GOT3 (cell line): ENCODE data around the gene CLIP2.
"Not testable (repeated sequence)": the region's sequence is repeated elsewhere in the genome, so short reads cannot be mapped to it uniquely, and the experiment has no call there.

Experiments
- DNase-seq: peaks from one replicate; lab custom pipeline; 2025; ENCODE audit warnings: mixed read lengths; lab: John Stamatoyannopoulos, UW

The CLIP2 gene

GRCh38 chr7:74403521-74404387 is 114.5 kb downstream of the CLIP2 start:
- DNase-seq, result no peak

GRCh38 chr7:74404388-74404700 is 115.1 kb downstream of the CLIP2 start:
- DNase-seq, result no peak

- no peak for DNase-seq
Measured at GRCh38 chr7:74404741-74405140, 115.5 kb downstream of the CLIP2 start.

GRCh38 chr7:74405191-74405898 is 116.1 kb downstream of the CLIP2 start:
- DNase-seq, result no peak

- DNase-seq, result no peak
Measured at GRCh38 chr7:74405899-74406512, 116.8 kb downstream of the CLIP2 start.

- no peak for DNase-seq
Measured at GRCh38 chr7:74407958-74408357, 118.8 kb downstream of the CLIP2 start.

GRCh38 chr7:74409571-74409970 is 120.4 kb downstream of the CLIP2 start:
- DNase-seq, result no peak

GRCh38 chr7:74410772-74411171 is 121.6 kb downstream of the CLIP2 start:
- DNase-seq, result no peak

- not testable (repeated sequence) for DNase-seq
Measured at GRCh38 chr7:74411571-74411970, 122.4 kb downstream of the CLIP2 start.

GRCh38 chr7:74412056-74412455 is 122.8 kb downstream of the CLIP2 start:
- DNase-seq, result no peak

GRCh38 chr7:74412603-74413002 is 123.4 kb downstream of the CLIP2 start:
- no peak for DNase-seq

GRCh38 chr7:74414595-74415333 is 125.6 kb downstream of the CLIP2 start:
- DNase-seq, result not testable (repeated sequence)

GRCh38 chr7:74417419-74417971 is 128.3 kb downstream of the CLIP2 start:
- DNase-seq, result no peak

- DNase-seq, result no peak
Measured at GRCh38 chr7:74418076-74418475, 128.9 kb downstream of the CLIP2 start.

GRCh38 chr7:74418538-74418937 is 129.3 kb downstream of the CLIP2 start:
- DNase-seq, result no peak

GRCh38 chr7:74419232-74419631 is 130.0 kb downstream of the CLIP2 start:
- DNase-seq, result not testable (repeated sequence)

- DNase-seq, result no peak
Measured at GRCh38 chr7:74420006-74420405, 130.8 kb downstream of the CLIP2 start.

- no peak for DNase-seq
Measured at GRCh38 chr7:74424291-74424880, 135.2 kb downstream of the CLIP2 start.

GRCh38 chr7:74428023-74428422 is 138.8 kb downstream of the CLIP2 start:
- DNase-seq, result no peak

- DNase-seq, result no peak
Measured at GRCh38 chr7:74429153-74429747, 140.0 kb downstream of the CLIP2 start.

GRCh38 chr7:74430409-74430808 is 141.2 kb downstream of the CLIP2 start:
- not testable (repeated sequence) for DNase-seq
